Right lobe of liver (tissue), 4 donors: Measurements from ENCODE around the gene AHDC1.

ENCODE experiments used
- POLR2A ChIP-seq: fragments of 450-650 bp; IDR thresholded peaks from one replicate; pipeline ENCODE4 v1.6.1; 2017; ENCODE audit warnings: antibody characterized with exemption, mild to moderate bottlenecking
- TF ChIP-seq, protein P1 (sequence below), 4 donors: fragments of 200-600 bp in 3 of 4; fragments of 450-650 bp in 1 of 4; IDR thresholded peaks; one replicate each; pipeline versions ENCODE4 v1.5.1 to v1.8.0; 2016 to 2022; ENCODE audit warnings: antibody characterized with exemption in 4 of 4, mild to moderate bottlenecking in 2 of 4
- donor health status: DM: no; HTN: no; CAD: no.
- donor health status: DM: no; HTN: no; CAD: no.
- donor health status: DM: no; HTN: yes; CAD: no.

DNA sequence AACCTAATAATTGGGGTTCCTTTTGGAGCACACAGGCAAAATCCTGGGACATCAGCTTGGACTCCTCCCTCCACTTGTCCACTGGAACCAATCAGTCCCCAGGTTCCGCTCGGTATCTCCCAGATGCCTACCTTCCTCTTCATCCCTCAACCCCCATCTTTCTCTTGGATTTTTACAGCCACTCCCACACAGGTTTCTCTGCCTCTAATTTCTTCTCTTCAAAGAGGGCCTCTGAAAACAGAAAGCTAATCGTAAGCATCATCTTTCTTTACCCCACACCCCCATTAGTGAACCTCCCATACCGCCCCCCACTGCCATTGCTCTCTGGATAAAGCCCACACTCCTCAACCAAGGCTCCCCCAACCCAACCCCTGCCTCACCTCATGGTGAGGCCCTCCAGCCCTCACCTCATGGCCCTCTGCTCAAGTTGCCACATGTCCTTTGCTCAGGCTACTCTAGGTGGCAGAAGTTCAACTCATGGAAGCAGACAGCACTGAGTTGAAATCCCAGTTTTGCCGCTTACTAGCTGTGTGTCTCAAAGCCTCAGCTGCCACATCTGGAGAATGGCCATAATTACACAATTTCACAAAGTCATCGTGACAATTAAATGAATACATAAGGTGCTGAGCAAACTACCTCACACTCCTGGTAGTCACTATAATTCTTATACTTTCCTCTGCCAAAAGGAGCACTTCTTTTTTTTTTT lies 95.8 kb downstream of the AHDC1 start:
- TF ChIP-seq, protein P1, sequence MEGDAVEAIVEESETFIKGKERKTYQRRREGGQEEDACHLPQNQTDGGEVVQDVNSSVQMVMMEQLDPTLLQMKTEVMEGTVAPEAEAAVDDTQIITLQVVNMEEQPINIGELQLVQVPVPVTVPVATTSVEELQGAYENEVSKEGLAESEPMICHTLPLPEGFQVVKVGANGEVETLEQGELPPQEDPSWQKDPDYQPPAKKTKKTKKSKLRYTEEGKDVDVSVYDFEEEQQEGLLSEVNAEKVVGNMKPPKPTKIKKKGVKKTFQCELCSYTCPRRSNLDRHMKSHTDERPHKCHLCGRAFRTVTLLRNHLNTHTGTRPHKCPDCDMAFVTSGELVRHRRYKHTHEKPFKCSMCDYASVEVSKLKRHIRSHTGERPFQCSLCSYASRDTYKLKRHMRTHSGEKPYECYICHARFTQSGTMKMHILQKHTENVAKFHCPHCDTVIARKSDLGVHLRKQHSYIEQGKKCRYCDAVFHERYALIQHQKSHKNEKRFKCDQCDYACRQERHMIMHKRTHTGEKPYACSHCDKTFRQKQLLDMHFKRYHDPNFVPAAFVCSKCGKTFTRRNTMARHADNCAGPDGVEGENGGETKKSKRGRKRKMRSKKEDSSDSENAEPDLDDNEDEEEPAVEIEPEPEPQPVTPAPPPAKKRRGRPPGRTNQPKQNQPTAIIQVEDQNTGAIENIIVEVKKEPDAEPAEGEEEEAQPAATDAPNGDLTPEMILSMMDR (IDR thresholded peaks at IDR 0.05), result no peak
- no peak for TF ChIP-seq POLR2A
